Measurements from ENCODE around the gene MYH9. TPM values are rescaled to one million over a fixed set of nuclear protein-coding genes. Genes with fewer than 3 reads are reported as not detected.

Gene MYH9
- total RNA-seq, 4 donors from 2014 or later = 215 to 1,171 (median 400) TPM

GRCh38 chr22:36355362-36355761 lies 32.4 kb downstream of the MYH9 start:
- Histone ChIP-seq H3K4me1 (peaks cover 17 to 56% of the 10 kb centered on the region in 2 donors), H3K27ac (peak overlapping the region; percentile 96 to 98), H3K4me3 (peak overlapping the region in 1 of 2 donors; percentile 14), H3K27me3 (no peaks in the 10 kb centered on the region), H3K9me3 (no peaks in the 10 kb centered on the region), H3K36me3 (no peaks in the 10 kb centered on the region)
- DNase-seq = no peak
- TF ChIP-seq CTCF (IDR thresholded peaks at IDR 0.05) = no peak
- peak in 1 of 2 donors; percentile 11 for TF ChIP-seq POLR2A (IDR thresholded peaks at IDR 0.05)
- intact Hi-C loops (cut with DNase I; ENCODE audit: low total_unique reads) = no loop called here

GRCh38 chr22:36352803-36353507 lies 34.8 kb downstream of the MYH9 start:
- H3K27ac ChIP-seq = peak overlapping the region; percentile 96 to 98
- intact Hi-C loops (cut with DNase I; ENCODE audit: low total_unique reads) = no loop called here

GRCh38 chr22:36351921-36352802 lies 35.6 kb downstream of the MYH9 start:
- Histone ChIP-seq H3K4me1 (peaks cover 8 to 43% of the 10 kb centered on the region in 2 donors), H3K27me3 (no peaks in the 10 kb centered on the region), H3K9me3 (no peaks in the 10 kb centered on the region), H3K27ac (peak overlapping the region; percentile 96 to 98), H3K36me3 (no peaks in the 10 kb centered on the region), H3K4me3 (peak overlapping the region; percentile 2 to 3)
- intact Hi-C loops (cut with DNase I; ENCODE audit: low total_unique reads) = no loop called here
- TF ChIP-seq POLR2A (IDR thresholded peaks at IDR 0.05) = peak in 1 of 2 donors; percentile 18
- TF ChIP-seq CTCF (IDR thresholded peaks at IDR 0.05) = no peak
- DNase-seq = no peak

More at GRCh38 chr22:36352803-36353507, 34.8 kb downstream of the MYH9 start:
- Histone ChIP-seq H3K4me1 (peaks cover 8 to 44% of the 10 kb centered on the region in 2 donors), H3K36me3 (no peaks in the 10 kb centered on the region), H3K4me3 (peak overlapping the region in 1 of 2 donors; percentile 3), H3K9me3 (no peaks in the 10 kb centered on the region), H3K27me3 (no peaks in the 10 kb centered on the region)
- no peak for TF ChIP-seq POLR2A (IDR thresholded peaks at IDR 0.05)
- TF ChIP-seq CTCF (IDR thresholded peaks at IDR 0.05) = no peak
- no peak for DNase-seq

- no peaks in the 10 kb centered on the region for H3K36me3 ChIP-seq
- H3K4me3 ChIP-seq = no peak overlapping the region
- no peaks in the 10 kb centered on the region for H3K9me3 ChIP-seq
- H3K27ac ChIP-seq = peak overlapping the region; percentile 96 to 98
- intact Hi-C loops (cut with DNase I; ENCODE audit: low total_unique reads) = no loop called here
- H3K4me1 ChIP-seq = peaks cover 8 to 43% of the 10 kb centered on the region in 2 donors
- DNase-seq = no peak
- H3K27me3 ChIP-seq = no peaks in the 10 kb centered on the region
- TF ChIP-seq CTCF (IDR thresholded peaks at IDR 0.05) = peak in 1 of 4 experiments; percentile 17
- no peak for TF ChIP-seq POLR2A (IDR thresholded peaks at IDR 0.05)
These were observed 36.8 kb downstream of the MYH9 start for GRCh38 chr22:36350751-36351594.
